Measurements from ENCODE around the gene IZUMO4.

- TF ChIP-seq ZNF687 (IDR thresholded peaks at IDR 0.05) (no peak), RFX5 (IDR thresholded peaks at IDR 0.05; ENCODE audit: low read depth, low read length) (no peak), CTCF (IDR thresholded peaks at IDR 0.05 in 2 of 3, conservative IDR thresholded peaks at IDR 0.05 in 1 of 3; ENCODE audit: control insufficient read depth in 2 of 3, extremely low read depth in 1 of 3, insufficient read depth in 1 of 3, low read depth in 3 of 3, low read length in 3 of 3) (no peak), RAD21 (IDR thresholded peaks at IDR 0.05; ENCODE audit: insufficient read depth, low read depth, low read length) (no peak), E2F4 (IDR thresholded peaks at IDR 0.05; ENCODE audit: low read depth, low read length) (no peak), SRF (IDR thresholded peaks at IDR 0.05; ENCODE audit: low read depth in 2 of 2, low read length in 2 of 2) (no peak), TCF12 (IDR thresholded peaks at IDR 0.05; ENCODE audit: low read depth, low read length) (no peak), MEF2B (IDR thresholded peaks at IDR 0.05; ENCODE audit: partially characterized antibody, poor library complexity, severe bottlenecking) (no peak), TCF7 (IDR thresholded peaks at IDR 0.05; ENCODE audit: borderline replicate concordance) (no peak), CEBPB (IDR thresholded peaks at IDR 0.05; ENCODE audit: borderline replicate concordance in 1 of 2, low read depth in 2 of 2, low read length in 2 of 2) (no peak), EZH2 (IDR thresholded peaks at IDR 0.05; ENCODE audit: borderline replicate concordance, control insufficient read depth, low read depth, low read length) (no peak), POU2F2 (IDR thresholded peaks at IDR 0.05; ENCODE audit: borderline replicate concordance, low read depth, low read length) (no peak), ASH2L (IDR thresholded peaks at IDR 0.05; ENCODE audit: borderline replicate concordance, low read depth) (no peak)
These were observed 4.0 kb downstream of the IZUMO4 start for GRCh38 chr19:2100719-2101061.

All from GM12878 (cell line).